Forelimb muscle (tissue), 1 donor: ENCODE data around the gene SUPT4H1. TPM values are rescaled to one million over a fixed set of nuclear protein-coding genes. Genes with fewer than 3 reads are reported as not detected.
"Not testable (repeated sequence)": the region's sequence is repeated elsewhere in the genome, so short reads cannot be mapped to it uniquely, and the experiment has no call there.

Experiments
- DNase-seq: peaks from one replicate; pipeline ENCODE4 v3.0.0-alpha.2; 2013; ENCODE audit warnings: low read depth
- polyA plus RNA-seq: library from polyadenylated mRNA; unstranded; fragments of 120-200 nt; gene quantifications from one replicate; pipeline ENCODE4 v1.2.1, GENCODE V29; 2013; ENCODE audit not compliant: insufficient read length

The SUPT4H1 gene
- polyA plus RNA-seq, 1 donor: 83.0 TPM

- not testable (repeated sequence) for DNase-seq
Observed at GRCh38 chr17:58341136-58341860, 10.7 kb downstream of the SUPT4H1 start.

GRCh38 chr17:58340405-58340876 lies 11.6 kb downstream of the SUPT4H1 start:
- no peak for DNase-seq

- DNase-seq: no peak
Observed at GRCh38 chr17:58339755-58340404, 12.1 kb downstream of the SUPT4H1 start.

GRCh38 chr17:58338841-58339754 lies 12.9 kb downstream of the SUPT4H1 start:
- DNase-seq: no peak

GRCh38 chr17:58338454-58338840 lies 13.6 kb downstream of the SUPT4H1 start:
- no peak for DNase-seq

DNA sequence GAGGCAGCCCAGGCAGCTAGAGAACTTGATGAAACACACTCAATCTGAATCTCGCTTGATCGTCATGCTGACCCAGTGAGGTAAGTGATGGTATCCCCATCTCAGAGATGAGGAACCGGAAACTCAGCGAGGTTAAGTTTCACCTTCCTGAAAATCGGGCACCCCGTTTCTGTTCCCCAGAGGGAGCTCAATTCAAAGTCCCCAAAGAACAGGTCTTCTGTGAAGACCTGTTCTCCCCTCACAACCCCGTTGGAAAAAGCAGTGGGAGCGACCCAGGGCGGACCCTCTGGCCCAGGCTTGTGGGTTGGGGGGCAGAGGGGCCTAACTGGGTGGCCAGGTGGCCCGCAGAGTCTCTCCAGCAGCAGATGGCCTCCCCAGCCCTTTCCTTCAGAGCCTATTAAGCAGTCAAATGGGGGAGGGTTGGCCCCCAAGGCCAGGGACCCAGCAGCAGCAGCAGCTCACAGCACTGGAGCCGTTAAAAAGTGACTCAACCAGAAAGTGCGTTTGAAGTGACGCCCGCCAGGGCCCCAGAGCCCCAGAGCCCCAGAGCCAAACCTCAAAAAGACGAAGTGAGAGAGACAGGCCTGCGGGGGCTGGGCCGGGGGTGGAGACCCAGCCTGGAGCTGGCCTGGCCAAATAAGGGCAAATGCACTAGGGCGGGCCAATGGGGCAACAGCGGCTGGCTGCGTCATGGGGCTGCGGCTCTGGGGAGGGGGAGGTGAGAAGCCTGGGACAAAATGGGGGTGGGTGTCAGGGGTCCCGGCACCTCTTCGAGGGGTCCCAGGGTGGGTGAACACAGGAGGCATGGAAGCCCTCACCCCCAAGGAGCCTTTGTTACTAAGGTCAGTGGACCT lies 14.2 kb downstream of the SUPT4H1 start:
- no peak for DNase-seq

DNA sequence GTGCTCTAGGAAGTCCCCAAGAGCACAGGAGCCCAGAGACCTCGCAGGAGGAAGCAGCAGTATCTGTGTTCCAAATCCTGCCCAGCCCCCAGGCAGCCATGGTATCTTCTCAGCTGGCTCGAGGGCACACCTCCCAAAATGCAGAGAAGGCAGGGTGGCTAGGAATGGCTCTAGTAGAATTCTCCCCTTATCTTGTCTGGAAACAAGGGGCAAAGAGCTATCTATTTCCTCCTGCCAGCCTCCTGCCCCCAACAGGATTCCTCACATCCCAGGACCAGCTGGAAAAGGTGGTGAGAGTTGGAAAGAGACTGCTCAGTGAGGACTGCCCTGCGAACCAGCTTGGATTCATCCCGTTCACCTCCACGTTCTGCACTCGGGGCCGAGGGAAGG lies 14.8 kb downstream of the SUPT4H1 start:
- no peak for DNase-seq

GRCh38 chr17:58336456-58337209 lies 15.4 kb downstream of the SUPT4H1 start:
- no peak for DNase-seq

DNA sequence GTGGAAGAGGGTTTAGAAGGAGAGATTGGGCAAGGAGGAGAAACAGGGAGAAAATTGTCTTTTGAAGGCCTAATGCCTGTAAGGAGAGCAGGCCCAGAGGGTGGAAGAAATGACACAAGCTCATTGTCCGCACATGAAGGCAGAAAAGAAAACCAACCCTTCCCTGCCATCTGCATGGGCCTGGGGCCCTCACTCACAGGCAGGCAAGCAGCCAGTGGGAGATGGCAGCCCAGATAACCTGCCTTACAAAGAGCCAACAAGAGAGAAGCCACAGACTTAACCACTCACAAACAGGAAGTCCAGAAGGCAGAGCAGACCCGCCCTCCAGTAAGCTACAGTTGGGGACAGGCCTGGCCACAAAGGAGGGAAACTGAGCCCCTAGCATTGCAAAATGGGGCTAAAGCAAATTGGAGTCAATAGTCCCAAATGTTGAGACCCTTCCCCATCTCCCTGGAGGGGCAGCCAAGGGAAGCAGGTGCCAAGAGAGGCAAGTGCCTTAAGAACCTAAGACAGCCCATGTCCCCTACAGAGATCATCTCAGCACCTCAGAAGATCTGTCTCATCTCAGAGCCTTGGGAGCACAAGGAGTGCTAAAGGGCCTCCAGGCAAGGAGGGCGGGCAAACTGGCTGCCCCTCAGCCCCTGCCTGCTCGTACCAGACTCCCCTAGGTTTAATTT lies 16.1 kb downstream of the SUPT4H1 start:
- no peak for DNase-seq

DNA sequence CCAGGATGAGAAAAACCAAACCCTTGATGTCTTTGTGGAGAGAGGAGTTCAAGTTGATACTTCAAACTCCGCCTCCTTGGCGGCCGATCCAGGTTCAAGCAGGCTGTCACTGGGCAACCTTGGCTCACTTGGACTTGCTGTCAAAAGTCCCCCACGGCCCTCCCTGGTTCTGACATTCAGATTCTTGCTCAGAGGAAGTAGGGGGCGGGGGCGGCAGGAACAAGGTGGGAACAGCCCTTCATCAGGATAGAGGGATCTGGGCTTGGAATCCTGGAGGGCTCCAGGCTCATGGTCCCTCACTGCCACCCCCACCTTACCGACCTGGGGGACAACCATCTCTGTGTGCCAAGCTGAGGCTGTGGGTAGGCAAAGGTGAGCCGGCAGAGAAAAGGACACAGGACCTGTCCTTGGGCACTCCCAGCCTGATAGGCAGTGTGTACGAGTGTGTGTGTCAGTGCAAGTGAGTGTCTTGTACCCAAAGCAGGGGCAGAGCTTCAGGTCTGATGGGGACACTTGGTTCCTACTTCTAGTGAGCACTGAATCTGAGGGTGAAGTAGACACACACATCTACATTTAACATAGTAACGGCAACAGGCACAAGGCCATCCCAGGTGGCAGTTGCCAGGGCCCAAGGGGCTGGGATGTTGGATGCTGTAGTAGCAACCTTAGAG lies 16.8 kb downstream of the SUPT4H1 start:
- no peak for DNase-seq

- no peak for DNase-seq
Observed at GRCh38 chr17:58334661-58335060, 17.3 kb downstream of the SUPT4H1 start.

DNA sequence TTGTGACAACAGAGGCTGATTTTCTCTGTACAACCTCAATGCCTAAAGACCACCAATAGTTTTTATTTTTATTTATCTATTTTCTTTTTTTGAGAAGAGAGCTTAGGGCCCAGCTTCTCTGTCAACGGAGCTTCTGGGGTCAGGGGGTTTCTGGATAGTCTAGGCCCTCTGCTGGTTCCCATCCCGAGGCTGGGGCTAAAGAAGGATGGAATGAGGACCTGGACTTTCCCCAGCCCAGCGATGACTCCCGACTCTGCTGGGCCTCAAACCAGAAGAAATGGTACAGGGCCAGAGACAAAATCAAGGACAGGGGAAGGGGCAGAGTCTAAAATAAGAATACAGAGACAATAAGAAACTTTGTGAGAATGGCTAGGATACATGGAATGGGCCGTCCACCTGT lies 17.7 kb downstream of the SUPT4H1 start:
- no peak for DNase-seq

DNA sequence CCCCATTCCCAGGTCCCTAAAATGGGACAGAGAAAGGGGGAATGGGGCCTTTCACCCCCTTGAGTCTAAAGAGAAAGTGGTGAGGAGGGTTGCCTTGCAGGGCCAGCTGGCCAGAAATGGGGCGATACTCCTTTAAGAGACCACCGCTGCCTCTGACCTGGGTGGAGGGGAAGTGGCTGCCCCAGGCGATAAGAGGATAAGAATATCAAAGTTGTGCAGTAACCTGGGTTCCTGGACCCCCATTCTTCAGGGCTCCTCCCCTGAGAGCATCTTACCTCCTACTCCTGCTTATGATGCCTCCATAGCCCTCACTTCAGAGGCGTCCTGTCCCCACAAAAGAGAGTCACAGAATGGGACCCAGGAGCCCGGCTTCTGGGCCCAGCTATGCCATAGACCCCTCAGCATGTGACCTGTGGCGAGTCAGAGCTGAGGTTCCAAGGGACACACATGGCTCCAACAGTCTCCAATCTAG lies 18.2 kb downstream of the SUPT4H1 start:
- DNase-seq: no peak

DNA sequence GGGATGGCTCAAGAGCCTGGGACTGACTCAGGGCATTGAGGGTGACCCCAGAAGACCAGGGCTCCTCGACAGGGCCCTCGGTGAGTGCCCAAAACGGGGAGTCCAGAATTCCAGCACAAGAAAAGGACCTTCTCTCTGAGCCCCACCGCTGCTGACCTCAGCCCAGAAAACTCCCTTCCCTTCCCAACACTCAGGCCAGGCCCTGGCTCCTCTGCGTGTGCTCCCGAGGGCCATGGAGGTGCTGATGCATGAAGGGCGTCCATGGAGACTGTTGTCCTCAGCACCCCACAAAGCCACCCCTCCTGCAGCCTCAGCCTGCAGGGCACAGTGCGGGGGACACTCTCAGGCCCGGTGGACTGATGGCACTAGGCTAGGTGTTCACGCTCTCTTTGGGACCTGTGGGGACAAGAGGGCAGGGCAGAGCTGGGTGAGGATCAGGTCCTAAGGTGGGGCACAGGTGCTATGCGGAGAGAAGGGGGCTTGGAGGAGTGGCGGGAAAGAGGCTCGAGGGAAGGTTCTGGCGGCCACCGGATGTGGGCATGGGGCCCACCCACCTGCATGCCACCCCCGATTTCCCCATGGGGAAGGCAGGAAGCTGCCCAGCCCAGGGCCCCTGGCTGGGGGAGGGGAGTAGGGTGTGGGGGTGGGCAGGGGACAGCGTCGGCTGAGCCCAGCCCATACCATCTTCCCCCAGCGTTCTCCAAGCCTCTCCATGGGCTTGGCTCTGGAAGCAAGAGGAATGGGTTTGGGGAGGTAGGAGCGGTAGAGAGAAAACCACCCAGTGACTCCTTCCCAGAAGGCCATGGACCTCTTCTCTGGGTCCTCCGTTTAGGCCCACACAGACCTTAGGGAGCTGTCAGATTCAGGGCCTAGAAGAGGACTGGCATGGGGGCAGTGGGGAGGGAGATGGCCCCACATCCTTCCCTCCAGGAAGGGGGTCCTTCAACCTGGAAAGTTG lies 18.9 kb downstream of the SUPT4H1 start:
- DNase-seq: no peak

GRCh38 chr17:58331815-58332777 lies 19.9 kb downstream of the SUPT4H1 start:
- no peak for DNase-seq

DNA sequence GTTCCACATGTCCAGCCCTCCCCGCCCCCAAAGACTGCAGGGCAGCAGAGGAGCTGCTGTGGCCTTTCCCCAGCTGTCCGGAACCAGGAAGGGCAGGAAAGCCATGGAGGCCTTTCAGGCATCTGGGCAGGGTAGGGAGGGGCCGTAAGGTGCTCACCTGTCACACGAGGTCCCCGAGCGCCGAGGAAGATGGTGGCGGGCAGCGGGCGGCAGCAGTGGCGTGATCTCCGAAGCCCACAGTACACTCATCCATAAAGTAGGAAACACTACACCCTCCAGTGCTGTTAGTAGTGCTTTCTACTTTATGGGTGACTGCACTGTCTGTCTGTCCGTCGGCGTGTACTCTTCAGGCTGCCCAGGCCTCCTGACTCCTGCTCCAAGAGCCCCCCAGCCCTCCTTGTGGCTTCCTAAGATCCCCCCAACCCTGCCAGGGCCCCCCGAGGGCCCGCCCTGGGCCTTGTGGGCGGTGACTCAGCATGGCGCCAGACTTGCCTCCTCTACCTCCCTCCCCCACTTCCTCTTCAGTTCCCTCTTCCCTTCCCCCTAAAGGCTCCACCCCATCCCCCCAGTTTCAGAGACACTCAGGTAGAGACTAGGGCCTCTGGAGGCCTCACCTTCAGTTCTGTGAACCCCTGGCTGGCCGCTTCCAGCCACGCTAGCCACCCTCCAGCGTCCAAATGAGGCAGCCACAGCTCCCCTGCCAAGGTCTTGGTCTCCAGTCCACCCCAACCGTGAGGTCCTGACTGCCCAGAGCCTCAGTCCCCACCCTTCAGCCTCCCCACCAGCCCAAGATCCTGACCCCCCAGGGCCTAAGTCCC lies 20.8 kb downstream of the SUPT4H1 start:
- DNase-seq: no peak
